IPS DF 4.7 (cell line): ENCODE results near the gene NUDT3.
"Not testable (repeated sequence)": the region's sequence is repeated elsewhere in the genome, so short reads cannot be mapped to it uniquely, and the experiment has no call there.

ENCODE experiments used
- DNase-seq: peaks from one replicate; pipeline ENCODE4 v3.0.0-alpha.2; 2013; ENCODE audit warnings: low spot score; ENCODE audit errors: extremely low read depth

The NUDT3 gene

DNA sequence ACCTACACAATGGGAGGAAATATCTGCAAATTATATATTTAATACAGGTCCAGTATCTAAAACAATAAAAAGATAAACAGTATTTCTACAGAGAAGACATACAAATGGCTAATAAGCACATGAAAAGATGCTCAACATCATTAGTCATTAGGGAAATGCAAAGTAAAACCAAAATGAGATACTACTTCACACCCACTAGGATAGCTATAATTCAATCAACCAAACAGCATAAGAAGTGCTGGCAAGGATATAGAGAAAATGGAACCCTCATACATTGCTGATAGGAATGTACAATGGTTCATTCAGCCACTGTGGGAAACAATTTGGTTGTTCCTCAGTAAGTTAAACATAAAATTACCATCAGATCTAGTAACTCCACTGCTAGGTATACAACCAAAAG is 48.7 kb downstream of the NUDT3 start:
- no peak for DNase-seq

DNA sequence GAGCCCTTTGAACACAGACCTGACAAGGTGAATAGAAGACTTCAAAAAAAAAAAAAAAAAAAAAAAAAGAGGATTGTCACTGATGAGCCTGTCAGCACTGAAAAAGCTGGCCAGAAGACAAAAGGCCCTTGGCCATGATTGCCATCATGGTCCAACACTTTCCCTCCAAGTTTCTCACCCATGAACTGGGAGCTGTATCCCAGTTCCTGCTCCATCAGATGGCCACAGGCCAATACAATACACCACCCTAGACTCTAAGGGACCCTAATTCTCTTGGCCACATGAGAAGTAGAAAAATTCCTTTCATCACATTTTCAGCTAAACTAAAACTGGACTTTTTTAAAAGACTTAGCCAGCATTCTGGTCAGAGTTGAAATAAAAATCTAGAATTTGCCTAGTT is 50.2 kb downstream of the NUDT3 start:
- DNase-seq = no peak

DNA sequence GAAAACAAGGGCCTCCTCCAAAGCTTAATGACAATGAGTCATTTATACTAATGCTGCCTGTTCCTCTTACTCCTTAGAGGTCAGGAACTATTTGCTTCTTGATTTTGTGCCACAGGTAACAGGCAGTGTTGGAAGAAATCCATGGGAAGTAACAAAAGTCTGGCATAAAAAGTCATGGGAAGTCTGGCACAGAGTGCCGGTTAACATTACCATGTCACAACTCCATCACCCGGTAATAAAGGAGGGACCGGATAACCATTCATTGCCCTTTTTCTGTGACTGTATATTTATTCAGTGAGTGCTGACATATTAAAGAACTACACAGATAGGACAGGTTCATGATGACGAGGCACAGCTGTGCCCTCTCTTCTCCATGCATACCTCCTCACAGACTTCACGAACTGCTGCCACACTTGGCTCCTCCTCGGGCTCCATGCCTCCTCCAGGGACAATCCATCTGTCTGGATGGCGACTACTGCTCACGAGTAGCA is 50.9 kb downstream of the NUDT3 start:
- DNase-seq = no peak

DNA sequence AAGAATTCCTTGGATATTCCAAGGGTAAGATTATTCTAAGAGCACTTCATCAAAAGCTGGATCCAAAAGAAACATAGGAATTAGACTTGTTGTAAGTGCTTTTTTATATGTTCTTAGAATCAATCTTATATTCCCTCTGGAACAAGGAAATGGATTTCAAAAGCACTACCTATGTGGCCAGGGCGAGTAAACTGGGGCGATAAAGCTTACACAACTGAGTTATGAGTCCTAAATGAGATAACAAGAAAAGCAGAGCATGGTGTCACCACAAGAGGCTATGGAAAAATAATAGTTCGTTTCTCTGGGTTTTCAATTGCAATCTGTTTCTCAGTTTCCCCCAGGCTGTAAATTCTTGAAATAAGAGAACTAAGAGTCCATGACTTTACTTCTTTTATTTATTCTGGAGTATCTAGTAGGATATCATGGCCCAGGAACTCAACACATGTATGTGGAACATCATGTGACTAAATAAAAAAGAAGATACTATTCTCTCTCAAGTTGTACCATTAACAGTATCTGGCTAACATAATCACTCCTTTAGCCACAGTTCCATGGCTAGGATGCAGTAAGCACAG is 51.5 kb downstream of the NUDT3 start:
- DNase-seq = no peak

DNA sequence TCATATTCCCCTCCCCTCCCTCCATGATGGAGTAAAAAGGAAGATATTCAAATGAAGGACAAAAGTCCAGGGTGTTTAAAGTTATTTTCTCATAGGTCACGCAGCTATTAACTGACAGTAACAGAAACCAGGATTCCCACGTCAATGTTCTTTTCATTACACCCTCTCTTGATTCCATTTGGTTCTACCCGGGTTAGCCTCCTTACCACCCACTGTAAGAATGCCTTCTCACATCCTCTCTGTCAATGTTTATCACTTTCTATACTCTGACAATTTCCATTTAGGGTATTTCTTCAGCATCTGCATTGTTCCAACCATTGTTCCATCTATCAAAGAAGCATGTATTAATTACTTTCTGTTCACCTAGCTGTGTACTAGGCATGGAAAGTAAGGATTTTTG is 52.1 kb downstream of the NUDT3 start:
- DNase-seq = no peak

DNA sequence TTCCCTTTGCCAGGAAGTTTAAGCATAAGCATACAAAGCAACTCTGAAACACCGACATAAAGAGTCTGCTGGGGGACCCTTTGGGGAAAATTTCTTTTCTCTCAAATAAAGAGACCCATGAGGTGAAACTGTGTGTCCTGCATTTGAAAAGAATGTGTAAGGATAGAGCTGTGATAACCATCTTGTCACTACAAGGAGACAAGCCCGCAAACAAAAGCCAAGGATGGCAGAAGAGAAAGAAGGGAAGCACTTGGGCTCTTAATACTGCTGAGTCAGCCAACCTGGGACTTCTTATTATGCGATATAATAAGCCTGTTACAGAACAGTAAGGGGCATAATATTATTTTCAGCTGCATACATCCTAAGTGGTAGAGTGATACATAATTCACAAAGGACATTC is 52.5 kb downstream of the NUDT3 start:
- DNase-seq = no peak

DNA sequence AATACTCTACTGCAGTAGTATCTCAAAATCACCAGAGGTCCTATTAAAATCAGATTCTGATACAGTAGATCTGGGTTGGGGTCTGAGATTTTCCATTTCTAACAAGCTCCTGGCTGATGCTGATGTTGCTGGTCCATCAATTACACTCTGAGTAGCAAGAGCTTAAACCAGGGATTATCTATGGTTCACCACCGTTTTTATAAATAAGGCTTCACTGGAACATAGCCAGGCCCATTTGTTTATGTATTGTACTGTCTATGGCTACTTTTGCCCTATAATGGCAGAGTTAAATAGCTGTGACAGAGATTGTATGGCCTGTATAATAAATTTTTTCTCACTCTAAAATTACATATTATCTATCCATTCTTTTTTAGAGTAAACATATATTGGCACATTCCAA is 53.0 kb downstream of the NUDT3 start:
- DNase-seq = no peak

DNA sequence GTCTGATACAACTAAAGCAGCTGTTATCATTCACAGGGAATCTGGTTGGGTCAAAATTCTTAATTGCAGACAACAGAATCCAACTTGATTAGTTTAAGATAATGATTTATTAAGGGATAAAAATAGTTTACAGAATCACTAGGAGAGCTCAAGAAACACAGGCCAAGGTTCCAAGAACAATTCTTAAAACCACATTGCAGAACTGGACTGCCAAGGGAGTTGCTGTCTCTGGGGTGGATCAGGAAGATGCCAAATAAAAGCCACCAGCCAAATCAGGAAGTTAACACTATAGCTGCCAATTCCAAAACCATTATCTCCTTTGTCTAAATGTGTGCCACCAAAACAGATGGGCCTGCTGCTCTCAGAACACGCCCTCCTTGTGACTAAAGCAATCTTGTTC is 53.7 kb downstream of the NUDT3 start:
- no peak for DNase-seq

DNA sequence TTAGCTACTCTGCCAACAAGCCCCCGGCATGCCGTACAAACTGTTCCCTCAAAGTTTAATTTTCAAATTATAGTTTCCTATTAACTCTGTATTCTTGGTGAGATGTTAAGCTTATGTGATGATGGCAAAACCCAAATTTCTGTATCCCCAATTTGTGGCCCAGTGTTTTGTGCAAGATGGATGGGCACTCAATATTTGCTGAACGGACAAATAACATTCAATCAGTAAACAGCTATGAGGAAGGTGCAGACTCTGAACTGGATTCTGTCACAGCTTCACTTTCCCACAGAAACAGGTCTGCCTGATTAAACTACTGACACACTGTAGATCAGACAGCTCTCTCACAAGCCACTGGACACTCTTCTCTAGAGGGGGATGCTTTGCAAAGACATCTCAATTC is 54.1 kb downstream of the NUDT3 start:
- no peak for DNase-seq

DNA sequence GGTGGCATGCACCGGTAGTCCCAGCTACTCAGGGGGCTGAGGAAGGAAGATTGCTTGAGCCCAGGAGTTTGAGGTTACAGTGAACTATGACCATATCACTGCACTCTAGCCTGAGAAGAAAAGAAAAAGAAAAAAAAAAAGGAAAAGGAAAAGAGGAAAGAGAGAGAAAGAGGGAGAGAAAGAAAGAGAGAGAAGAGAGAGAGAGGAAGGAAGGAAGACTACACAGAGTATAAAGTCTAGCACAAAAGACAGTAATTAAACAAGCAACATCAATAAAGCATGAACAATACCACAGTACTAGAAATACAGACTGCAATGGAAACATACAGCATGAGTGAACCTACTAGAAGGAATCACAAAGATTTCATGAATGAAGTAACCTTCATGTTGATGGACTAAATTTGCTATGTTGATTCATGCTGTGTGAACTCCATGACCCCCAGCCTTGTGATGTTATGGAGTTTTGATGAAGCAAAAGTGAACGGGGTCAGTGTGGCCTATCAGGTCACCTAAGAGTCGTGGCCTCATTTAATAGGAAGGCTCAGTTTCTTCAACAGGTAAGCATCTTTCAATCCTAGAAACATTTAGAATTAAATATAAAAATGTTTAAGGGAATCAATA is 57.6 kb downstream of the NUDT3 start:
- no peak for DNase-seq

DNA sequence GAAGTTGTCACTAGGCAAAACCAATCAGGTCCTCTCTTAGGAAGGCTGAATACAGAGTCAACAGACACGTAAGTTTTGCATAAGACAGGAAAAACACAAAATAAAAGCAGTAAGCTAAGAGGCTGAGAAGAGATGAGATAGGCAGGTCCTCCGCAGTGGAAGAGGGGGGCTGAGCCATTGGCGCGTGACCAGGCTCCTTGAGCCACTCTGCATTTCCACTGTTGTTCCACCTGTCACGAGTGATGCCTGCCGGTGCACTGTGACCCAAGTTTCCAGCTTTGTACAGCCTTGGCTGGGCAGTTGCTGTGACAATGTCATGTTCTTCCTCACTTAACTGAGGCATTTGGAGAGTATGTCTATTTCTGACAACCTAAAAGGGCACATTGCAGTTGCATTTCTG is 58.6 kb downstream of the NUDT3 start:
- no peak for DNase-seq

DNA sequence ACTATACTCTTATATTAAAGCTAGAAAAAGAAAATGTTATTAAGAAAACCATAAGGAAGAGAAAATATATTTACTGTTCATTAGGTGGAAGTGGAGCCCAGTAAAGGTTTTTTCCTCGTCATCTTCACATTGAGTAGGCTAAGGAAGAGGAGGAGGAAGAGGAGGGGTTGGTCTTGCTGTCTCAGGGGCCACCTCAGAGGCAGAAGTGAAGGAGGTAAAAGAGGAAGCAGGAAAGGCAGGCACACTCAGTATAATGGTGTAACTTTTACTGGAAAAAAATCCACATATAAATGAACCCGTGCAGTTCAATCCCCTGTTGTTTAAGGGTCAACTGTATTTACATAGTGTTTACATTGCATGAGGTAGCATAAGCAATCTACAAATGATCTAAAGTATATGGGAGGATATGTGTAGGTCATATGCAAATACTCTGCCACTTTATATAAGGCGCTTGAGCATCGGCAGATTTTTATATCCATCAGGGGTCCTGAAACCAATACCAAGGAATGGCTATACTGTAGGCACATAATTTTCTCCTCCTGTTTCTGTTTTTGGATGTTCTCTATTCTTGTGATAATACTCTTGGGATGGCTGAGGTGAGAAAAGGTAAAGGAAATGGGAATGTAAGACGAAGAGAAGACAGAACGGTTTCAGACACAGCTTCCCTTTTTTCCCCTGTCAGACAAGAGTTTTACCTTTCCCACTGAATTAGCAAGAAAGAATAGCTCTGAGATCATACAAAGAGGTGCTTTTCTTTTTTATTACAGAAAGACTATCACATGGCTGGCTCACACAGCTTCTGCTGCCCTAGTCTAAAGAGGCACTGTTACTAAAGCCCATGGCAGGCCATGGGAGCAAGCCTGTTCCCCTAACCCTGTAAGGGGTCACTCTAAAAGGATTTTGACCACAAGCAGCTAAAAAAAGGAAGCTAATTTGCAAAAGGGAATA is 59.9 kb downstream of the NUDT3 start:
- no peak for DNase-seq

DNA sequence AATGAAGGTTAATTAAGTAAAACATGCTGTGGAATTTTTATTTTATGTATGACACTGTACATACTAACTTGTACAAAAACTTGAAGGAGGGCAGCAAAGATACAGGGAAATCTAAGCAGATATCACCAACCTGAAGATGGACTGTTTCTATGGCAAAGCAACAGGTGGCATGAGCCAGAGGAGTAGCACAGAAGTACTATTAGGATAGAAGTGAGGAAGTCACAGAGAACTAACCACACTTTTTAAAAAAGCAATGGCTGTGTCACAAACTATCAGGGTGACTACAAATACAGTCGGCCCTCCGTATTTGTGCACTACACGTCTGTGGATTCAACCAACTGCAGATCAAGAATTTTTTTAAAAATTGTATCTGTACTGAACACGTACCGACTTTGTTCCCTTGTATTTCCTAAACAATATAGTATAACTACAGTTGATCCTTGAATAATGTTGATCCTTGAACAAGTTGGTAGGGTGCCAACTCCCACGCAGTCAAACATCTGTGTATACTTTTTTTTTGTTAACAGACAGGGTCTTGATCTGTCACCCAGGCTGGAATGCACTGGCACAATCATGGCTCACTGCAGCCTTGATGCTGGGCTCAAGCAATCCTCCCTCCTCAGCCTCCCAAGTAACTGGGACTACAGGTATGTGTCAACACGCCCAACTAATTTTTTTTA is 61.0 kb downstream of the NUDT3 start:
- no peak for DNase-seq

DNA sequence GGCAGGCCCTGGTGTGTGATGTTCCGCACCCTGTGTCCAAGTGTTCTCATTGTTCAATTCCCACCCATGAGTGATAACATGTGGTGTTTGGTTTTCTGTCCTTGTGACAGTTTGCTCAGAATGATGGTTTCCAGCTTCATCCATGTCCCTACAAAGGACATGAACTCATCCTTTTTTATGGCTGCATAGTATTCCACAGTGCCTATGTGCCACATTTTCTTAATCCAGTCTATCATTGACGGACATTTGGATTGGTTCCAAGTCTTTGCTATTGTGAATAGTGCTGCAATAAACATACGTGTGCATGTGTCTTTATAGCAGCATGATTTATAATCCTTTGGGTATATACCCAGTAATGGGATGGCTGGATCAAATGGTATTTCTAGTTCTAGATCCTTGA is 62.7 kb downstream of the NUDT3 start:
- not testable (repeated sequence) for DNase-seq

DNA sequence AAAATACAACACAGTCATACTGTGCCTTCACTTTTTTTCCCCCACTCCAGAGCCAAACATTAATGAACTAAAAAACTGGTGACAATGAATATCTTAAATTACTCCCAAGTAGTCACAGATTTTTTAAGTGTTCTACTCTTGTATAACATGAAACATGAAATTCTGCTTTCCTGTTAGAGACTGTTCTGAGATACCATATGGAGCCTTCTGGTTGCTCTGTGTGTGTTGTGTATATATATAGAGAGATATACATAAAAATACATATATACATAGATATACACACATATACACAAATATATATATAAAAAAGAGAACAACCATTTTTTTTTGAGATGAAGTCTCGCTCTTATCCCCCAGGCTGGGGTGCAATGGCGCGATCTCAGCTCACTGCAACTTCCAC is 63.5 kb downstream of the NUDT3 start:
- DNase-seq = no peak

DNA sequence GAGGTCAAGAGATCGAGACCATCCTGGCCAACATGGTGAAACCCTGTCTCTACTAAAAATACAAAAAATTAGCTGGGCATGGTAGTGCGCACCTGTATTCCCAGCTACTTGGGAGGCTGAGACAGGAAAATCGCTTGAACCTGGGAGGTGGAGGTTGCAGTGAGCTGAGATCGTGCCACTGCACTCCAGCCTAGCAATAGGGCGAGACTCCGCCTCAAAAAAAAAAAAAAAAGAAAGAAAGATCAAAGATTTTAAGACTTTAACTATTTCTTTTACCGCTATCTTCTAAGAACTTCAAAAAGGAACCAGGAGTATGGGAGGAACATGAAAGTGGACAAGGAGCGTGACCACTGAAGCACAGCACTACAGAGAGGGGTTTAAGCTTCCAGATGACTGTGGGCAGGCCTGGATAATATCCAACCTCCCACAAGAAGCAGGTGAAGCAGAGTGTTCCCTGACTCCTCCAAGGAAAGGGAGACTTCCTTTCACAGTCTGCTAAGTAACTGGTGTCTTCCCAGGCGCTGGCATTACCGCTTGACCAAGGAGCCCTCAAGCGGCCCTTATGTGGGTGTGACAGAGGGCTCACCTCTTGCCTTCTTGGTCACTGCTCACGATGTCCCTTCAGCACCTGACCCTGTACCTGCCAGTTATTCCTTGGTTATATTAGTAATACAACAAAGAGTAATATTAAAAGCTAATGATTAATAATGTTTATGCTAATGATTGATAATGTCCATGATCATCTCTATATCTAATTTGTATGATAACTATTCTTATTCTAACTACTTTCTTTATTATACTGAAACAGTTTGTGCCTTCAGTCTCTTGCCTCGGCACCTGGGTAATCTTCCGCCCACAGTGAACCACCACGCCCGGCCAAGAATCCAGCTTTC is 64.9 kb downstream of the NUDT3 start:
- not testable (repeated sequence) for DNase-seq

DNA sequence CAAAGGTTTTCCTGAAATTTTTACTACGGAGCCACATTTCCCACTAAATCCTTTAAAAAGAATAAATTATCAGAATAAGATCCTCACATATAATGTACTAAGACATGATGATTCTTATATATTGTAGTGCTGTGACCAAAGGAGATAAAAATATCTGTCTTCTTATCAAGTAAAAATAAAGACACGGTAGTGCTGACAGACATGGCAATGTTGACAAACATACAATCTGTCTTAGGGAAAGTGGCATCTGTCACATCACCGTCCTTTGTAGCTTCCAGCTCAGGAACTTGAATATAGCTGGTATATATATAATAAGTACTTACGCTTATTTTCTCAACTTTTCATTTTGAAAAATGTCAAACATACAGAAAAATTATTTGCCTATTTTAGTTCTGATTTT is 66.8 kb downstream of the NUDT3 start:
- no peak for DNase-seq

DNA sequence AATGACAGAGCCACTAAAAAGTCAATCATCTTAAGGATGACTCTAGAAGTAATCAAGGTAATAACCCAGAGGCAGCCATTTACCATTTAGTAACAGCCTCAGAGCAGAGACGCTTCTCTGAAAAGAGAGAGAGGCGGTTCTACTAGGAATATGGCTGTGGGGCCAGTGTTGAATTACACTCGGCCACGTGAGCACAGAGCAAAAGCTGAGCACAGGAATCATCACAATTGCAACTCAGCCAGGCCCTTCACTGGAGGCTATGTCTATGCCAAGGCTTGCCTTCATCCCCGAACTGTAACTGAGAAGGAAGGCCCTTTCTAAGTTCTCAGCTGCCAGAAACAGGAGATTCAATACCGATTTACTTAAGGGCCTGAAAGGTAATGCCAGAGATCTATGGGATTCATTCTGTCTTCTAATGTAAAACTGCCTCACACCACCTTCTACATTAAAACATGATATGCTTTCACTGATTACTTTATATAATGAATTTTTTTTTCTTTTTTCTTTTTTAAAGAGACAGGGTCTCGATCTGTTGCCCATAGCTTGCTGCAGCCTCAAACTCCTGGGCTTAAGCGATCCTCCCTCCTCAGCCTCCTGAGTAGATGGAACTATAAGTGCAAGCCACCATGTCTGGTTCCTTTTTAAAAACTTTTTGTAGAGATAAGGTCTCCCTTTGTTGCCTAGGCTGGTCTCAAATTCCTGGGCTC is 67.6 kb downstream of the NUDT3 start:
- no peak for DNase-seq

DNA sequence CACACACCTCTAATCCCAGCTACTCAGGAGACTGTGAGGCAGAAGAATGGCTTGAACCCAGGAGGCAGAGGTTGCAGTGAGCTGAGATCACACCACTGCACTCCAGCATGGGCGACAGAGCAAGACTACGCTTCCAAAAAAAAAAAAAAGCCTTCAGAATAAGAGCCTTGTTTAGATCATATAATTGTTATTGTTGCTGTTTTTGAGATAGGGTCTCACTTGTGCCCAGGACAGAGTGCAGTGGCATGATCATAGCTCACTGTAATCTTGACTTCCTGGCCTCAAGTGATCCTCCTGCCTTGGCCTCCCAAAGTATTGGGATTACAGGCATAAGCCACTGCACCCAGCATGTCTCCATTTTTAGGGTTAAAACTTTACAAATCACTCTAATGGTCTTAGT is 68.2 kb downstream of the NUDT3 start:
- not testable (repeated sequence) for DNase-seq

DNA sequence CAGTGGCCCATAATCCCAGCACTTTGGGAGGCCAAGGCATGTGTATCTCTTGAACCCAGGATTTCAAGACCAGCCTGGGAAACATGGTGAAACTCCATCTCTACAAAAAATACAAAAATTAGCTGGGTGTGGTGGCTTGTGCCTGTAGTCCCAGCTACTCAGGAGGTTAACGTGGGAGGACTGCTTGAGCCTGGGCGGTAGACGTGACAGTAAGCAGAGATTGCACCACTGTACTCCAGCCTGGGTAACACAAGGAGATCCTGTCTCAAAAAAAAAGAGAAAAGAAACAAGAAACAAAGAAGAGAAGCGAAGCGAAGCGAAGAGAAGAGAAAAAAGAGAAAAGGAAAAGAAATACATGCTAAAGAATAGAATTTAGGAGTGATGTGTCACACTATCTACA is 69.2 kb downstream of the NUDT3 start:
- no peak for DNase-seq
